ENCODE results near the gene LRR1. TPM values are rescaled to one million over a fixed set of nuclear protein-coding genes. Genes with fewer than 3 reads are reported as not detected.

Gene LRR1
- total and polyA plus RNA-seq, 8 donors = 10.1 to 16.1 (median 12.9) TPM

- ATAC-seq = peak; percentile 38
- Histone ChIP-seq H3K27ac (no peak overlapping the region), H3K36me3 (no peaks in the 10 kb centered on the region), H3K4me1 (no peaks in the 10 kb centered on the region), H3K9me3 (no peaks in the 10 kb centered on the region), H3K27me3 (no peaks in the 10 kb centered on the region), H3K4me3 (no peak overlapping the region)
- TF ChIP-seq, protein P1, sequence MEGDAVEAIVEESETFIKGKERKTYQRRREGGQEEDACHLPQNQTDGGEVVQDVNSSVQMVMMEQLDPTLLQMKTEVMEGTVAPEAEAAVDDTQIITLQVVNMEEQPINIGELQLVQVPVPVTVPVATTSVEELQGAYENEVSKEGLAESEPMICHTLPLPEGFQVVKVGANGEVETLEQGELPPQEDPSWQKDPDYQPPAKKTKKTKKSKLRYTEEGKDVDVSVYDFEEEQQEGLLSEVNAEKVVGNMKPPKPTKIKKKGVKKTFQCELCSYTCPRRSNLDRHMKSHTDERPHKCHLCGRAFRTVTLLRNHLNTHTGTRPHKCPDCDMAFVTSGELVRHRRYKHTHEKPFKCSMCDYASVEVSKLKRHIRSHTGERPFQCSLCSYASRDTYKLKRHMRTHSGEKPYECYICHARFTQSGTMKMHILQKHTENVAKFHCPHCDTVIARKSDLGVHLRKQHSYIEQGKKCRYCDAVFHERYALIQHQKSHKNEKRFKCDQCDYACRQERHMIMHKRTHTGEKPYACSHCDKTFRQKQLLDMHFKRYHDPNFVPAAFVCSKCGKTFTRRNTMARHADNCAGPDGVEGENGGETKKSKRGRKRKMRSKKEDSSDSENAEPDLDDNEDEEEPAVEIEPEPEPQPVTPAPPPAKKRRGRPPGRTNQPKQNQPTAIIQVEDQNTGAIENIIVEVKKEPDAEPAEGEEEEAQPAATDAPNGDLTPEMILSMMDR (IDR thresholded peaks at IDR 0.05) = no peak
- intact Hi-C loops (cut with DNase I) = no loop called here
- DNase-seq = peak in 1 of 4 donors; percentile 11
These were observed 48.2 kb upstream of the LRR1 start for GRCh38 chr14:49550286-49551184.

GRCh38 chr14:49551569-49551968 is 47.2 kb upstream of the LRR1 start:
- intact Hi-C loops (cut with DNase I) = no loop called here
- TF ChIP-seq, protein P1 (IDR thresholded peaks at IDR 0.05) = no peak
- H3K9me3 ChIP-seq = no peaks in the 10 kb centered on the region

GRCh38 chr14:49553106-49553505 is 45.6 kb upstream of the LRR1 start:
- TF ChIP-seq, protein P1 (IDR thresholded peaks at IDR 0.05) = no peak
- no peak for ATAC-seq
- Histone ChIP-seq H3K4me1 (no peaks in the 10 kb centered on the region), H3K4me3 (no peak overlapping the region), H3K36me3 (no peaks in the 10 kb centered on the region), H3K9me3 (no peaks in the 10 kb centered on the region), H3K27ac (no peak overlapping the region), H3K27me3 (no peaks in the 10 kb centered on the region)
- intact Hi-C loops (cut with DNase I) = no loop called here
- no peak for DNase-seq

More at GRCh38 chr14:49551569-49551968, 47.2 kb upstream of the LRR1 start:
- no peaks in the 10 kb centered on the region for H3K4me1 ChIP-seq
- DNase-seq = no peak
- no peak overlapping the region for H3K4me3 ChIP-seq
- no peaks in the 10 kb centered on the region for H3K27me3 ChIP-seq
- no peak overlapping the region for H3K27ac ChIP-seq
- no peaks in the 10 kb centered on the region for H3K36me3 ChIP-seq
- no peak for ATAC-seq

DNA sequence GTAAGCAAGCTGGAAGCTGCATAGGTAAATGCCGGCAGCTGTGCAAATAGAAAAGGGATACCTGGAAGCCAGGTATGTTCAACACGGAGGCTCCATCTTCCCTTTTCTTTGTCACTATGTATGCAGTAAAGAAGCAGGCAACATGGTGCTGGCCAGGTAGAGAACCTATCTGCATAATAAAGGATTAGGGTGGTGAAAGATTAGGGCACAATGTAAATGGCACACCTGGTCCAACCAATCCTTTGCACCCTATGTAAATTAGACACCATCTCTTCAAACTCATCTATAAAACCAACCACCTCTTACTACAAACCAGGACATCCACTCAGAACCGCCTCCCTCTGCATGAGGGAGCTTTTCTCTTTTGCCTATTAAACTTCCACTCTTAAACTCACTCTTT is 44.8 kb upstream of the LRR1 start:
- TF ChIP-seq, protein P1 (IDR thresholded peaks at IDR 0.05) = no peak
- Histone ChIP-seq H3K27me3 (no peaks in the 10 kb centered on the region), H3K36me3 (no peaks in the 10 kb centered on the region), H3K27ac (no peak overlapping the region), H3K9me3 (no peaks in the 10 kb centered on the region), H3K4me3 (no peak overlapping the region), H3K4me1 (no peaks in the 10 kb centered on the region)
- ATAC-seq (no peak), DNase-seq (no peak)
- intact Hi-C loops (cut with DNase I) = no loop called here

DNA sequence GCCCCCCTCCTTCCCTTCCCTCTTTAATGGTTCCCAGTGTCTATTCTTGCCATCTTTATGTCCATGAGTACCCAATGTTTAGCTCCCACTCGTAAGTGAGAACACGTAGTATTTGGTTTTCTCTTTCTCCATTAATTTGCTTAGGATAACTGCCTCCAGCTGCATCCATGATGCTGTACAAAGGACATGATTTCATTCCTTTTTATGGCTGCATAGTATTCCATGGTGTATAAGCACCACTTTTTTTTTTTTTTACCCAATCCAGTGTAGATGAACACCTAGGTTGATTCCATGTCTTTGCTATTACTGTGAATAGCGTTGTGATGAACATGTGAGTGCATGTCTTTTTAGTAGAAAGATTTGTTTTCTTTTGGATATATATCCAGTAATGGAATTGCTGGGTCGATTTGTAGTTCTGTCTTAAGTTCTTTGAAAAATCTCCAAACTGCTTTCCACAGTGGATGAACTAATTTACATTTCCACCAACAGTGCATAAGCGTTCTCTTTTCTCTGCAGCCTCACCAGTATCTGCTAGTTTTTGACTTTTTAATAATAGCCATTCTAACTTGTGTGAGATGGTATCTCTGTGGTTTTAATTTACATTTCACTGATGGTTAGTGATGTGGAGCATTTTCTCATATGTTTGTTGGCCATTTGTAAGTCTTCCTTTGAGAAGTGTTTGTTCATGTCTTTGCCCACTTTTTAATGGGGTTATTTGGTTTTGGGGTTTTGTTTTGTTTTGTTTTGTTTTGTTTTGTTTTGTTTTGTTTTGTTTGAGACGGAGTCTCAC is 38.6 kb upstream of the LRR1 start:
- ATAC-seq = no peak
- TF ChIP-seq, protein P1 (IDR thresholded peaks at IDR 0.05) = no peak

More for the DNA sequence above, 38.6 kb upstream of the LRR1 start:
- no peaks in the 10 kb centered on the region for H3K9me3 ChIP-seq
- H3K27me3 ChIP-seq = no peaks in the 10 kb centered on the region
- H3K36me3 ChIP-seq = no peaks in the 10 kb centered on the region
- no peak overlapping the region for H3K4me3 ChIP-seq
- DNase-seq = no peak
- no peak overlapping the region for H3K27ac ChIP-seq
- intact Hi-C loops (cut with DNase I) = no loop called here
- H3K4me1 ChIP-seq = no peaks in the 10 kb centered on the region

All from left lung (tissue), 10 donors.